IPS-18c (cell line): Measurements from ENCODE around the gene HMX2.

Source experiments
- H3K4me3 ChIP-seq: 2 replicates; pipeline ENCODE4 v1.7.0; 2013; ENCODE audit warnings: low read depth, mild to moderate bottlenecking, low read length, moderate library complexity; ENCODE audit not compliant: insufficient read depth
- H3K9me3 ChIP-seq: one replicate; pipeline ENCODE4 v1.6.1; 2013; ENCODE audit warnings: mild to moderate bottlenecking, low read length, moderate library complexity; ENCODE audit not compliant: control insufficient read depth, insufficient read depth

HMX2 gene

DNA sequence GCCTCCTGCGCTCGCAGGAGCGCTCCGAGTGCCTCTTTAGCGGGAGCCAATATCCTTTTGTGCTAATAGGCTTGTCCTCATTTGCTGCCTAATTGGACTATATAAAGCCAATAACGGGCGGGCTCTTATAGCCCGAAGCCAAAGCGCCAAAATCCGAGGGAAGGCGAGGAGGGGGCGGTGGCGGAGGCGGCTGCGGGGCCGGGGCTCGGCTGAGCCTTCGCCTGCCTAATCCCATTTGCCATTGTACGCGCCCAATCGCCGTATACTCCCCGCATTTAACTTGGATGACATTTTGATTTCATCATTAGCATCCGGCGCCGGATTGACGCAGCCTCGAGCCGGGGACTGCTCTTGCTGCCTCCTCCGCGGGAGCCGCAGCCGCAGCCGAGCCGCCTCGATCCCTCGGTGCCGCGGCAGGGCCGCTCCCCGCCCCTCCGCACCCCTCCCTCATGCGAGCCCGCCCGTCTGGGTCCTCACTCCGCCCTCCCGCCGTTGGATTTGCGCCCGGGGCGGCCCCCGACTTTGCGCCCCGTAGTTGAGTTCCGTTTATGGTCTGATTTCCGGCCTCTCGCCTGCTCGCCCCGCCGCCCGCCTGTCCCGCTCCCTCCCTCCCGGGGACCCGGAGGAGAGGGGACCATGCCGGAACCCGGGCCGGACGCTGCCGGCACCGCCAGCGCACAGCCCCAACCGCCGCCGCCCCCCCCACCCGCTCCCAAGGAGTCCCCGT, 12.4 kb upstream of the HMX2 start, which contains the start of gene HMX3:
Gene HMX3, plus strand, starts transcription at position 556 of the 727 bp plus-strand sequence. Its CDS starts 81 bp downstream, at position 637.
- H3K9me3 ChIP-seq, result no peaks in the 10 kb centered on the region
- peak within 1 kb of the TSS; percentile 46 for H3K4me3 ChIP-seq

DNA sequence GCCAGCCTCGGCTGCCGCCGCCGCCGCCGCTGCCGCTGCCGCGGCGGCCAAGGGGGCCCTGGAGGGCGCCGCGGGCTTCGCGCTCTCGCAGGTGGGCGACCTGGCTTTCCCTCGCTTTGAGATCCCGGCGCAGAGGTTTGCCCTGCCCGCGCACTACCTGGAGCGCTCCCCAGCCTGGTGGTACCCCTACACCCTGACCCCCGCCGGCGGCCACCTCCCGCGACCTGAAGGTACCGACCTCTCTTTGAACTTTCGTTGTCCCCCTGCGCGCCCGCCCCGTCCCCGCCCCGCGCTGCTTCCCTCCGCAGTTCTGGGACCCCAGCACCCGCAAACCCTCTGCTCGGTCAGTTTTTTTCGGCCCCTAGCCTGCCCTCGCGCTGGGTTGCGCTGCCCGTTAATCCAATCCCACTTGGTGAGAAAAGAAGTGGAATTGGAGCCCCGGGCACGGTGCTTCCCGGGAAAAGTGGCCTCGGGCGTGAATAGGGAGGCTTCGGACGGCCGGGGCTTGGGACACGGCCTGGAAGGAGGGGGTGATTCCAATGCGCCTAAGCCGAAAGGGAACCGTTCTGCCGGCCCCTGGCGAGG, 11.6 kb upstream of the HMX2 start:
- peak overlapping the region; percentile 46; the same call in 1 of the 2 replicates for H3K4me3 ChIP-seq
- no peaks in the 10 kb centered on the region for H3K9me3 ChIP-seq

DNA sequence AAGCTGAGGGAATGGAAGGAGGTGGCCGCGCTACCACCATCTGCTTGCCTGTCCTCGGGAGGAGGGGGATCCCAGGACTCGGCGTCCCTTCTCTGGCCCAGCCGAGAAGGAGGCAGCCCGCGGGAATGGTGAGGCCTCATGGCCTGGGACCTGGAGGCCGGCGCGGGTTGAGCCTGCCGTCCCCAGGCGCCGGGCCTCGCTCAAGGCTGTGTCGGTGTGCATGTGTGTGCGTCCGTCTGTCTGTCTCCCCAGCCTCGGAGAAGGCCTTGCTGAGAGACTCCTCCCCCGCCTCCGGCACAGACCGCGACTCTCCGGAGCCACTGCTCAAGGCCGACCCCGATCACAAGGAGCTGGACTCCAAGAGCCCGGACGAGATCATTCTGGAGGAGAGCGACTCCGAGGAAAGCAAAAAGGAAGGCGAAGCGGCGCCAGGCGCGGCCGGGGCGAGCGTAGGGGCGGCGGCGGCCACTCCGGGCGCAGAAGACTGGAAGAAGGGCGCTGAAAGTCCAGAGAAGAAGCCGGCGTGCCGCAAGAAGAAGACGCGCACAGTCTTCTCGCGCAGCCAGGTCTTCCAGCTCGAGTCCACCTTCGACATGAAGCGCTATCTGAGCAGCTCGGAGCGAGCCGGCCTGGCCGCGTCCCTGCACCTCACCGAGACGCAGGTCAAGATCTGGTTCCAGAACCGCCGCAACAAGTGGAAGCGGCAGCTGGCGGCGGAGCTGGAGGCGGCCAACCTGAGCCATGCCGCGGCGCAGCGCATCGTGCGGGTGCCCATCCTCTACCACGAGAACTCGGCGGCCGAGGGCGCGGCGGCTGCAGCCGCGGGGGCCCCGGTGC, 10.9 kb upstream of the HMX2 start:
- H3K4me3 ChIP-seq, result peak overlapping the region; percentile 46
- H3K9me3 ChIP-seq, result no peaks in the 10 kb centered on the region

DNA sequence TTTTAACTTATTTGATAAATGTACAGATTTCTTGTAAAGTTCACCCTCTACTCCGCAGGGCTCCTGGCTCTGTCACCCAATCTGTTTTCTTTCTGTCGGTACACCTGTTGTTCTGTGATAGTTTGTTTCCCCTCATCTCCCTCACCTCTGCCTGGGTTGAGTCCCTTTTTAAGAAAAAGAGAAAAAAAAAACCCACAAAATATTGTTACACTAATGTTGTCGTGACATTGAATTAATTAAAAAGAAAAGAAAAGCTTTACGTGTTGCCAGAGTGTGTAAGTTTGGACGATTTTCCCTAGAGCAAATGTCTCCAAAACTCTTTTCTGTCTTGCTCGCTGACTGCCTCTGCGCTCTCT, 8.8 kb upstream of the HMX2 start:
- Histone ChIP-seq H3K9me3 (no peaks in the 10 kb centered on the region), H3K4me3 (no peak overlapping the region)

DNA sequence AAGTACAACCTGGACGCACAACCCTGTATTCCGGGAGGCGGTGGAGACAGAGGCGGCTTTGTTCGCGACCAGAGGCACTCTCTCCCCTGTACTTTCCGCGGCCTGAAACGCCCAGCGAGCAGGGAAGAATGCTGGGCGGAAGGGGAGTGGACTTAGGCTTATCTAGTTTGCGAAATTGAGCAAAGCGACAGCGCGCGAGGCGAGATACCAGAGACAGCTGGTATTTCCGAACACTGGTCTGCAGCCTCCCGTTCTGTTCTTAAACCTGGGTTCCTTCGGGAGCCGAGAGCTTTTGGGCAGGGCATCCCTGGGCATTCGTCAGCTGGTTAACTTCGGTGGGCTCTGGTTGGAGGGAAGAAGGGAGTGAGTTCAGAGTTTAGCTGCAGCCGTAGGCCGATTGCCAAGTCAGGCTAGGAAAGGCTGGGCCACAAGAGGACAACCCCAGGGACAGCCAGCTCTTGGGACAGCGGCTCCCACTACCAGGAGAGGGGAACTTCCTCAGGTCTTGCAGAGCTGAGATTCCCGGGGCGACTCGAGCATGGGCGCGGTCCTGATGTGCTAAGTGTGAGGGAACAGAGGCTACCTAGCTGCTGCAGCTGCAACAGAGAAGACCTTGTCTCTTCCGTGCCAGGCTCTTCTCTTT, 8.3 kb upstream of the HMX2 start:
- H3K4me3 ChIP-seq, result peak overlapping the region; percentile 26; the same call in 1 of the 2 replicates

DNA sequence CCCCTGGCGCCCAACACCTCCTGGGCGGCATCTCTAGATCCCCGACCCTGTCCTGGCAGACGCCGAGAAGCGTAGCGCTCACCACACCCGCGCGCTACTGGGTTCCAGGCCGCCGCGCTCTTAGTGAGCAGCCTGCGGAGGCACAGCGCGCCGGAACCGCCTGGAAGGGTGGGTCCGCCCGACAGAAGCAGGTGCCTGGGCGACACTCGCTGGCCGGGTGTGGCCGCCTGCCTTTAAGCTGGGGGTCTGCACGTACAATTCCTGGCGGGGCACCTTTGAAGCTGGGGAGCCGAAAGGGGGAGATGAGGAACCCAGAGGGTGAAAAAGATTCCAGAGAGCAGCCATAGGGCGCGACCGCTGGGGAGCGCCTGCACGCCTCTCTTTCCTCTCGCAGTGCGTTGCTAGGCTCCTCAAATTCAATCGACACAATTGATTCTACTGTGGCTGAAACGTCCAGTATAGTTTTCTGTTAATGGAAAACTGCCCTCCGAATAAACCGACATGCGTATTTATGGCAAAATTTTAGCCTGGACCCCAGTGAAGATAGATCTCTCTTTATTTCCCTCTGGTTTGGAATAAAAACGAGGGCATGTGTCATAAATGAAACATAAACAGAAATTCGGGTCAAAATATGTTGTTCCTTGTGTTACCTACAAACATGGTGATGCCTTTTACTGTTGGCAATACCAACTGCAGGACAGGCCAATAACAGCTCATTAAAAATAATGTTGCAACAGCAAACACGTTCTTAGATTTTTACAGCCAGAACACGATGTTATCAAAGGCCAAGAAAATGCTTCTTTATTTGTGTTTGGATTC, 7.6 kb upstream of the HMX2 start:
- Histone ChIP-seq H3K9me3 (no peaks in the 10 kb centered on the region), H3K4me3 (peak overlapping the region; percentile 26; the same call in 1 of the 2 replicates)

More for the DNA sequence above, 8.3 kb upstream of the HMX2 start:
- H3K9me3 ChIP-seq, result no peaks in the 10 kb centered on the region

DNA sequence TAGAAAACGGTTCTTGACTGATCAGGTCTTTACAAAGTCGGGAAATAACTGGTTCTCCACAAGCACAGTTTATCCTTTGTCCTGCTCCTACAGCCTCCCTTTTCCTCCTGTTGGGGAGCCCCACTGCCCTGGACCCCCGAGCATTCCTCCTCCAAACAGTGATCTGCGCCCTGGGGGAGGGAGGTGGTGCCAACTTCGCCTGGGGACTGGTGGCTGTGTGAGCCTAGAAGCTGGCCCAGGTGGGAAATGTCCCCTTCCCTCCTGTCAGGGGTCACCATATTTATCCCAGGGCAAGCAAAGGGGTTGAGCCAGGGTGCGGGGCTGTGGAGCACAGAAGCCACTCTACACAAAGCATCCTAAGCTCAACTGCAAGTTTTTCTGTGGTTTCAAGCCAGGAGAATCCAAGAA, 6.9 kb upstream of the HMX2 start:
- Histone ChIP-seq H3K9me3 (no peaks in the 10 kb centered on the region), H3K4me3 (no peak overlapping the region)

DNA sequence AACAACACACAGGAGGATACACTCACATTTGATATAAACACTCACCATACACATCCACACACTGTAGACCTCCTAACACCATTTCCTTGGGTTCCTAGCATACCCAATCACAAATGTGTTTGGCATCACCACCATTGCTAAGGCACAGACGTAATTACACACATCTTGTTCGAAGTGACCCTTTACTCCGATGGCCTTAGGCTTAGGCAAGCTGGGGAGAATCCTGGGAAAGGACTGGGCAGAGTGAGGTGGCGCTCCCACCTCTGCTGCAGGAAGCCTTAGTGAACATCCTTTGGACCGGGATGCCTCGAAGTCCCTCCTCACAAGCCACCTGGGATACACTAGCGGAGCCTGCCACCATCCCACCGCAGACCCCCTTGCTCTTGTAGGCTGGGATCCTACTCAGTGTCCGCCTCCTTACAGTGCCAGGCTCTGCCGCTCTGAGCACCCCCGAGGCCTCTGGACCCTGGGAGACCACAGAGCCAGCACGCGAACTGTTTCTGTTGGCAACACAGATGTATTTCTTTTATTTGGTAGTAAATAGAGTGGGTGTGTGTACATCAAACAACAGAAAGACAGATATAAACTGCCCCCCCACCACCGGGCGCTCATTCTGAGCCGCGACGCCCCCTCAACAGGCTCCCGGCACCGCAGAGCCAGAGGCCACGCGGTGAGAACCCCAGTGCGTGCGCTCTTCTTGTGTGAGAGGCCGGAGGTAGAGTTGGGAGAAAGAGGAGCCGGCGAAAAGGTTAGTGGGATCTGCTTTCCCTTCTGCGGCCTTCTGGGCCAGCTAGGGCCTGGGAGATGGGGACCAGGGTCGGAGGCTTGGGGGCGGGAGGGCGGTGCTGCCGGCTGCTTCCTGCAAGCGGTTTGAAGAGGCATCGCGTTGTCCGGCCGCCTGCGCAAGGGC, 5.9 kb upstream of the HMX2 start:
- H3K9me3 ChIP-seq, result no peaks in the 10 kb centered on the region
- no peak overlapping the region; the same call in 1 of the 2 replicates for H3K4me3 ChIP-seq

DNA sequence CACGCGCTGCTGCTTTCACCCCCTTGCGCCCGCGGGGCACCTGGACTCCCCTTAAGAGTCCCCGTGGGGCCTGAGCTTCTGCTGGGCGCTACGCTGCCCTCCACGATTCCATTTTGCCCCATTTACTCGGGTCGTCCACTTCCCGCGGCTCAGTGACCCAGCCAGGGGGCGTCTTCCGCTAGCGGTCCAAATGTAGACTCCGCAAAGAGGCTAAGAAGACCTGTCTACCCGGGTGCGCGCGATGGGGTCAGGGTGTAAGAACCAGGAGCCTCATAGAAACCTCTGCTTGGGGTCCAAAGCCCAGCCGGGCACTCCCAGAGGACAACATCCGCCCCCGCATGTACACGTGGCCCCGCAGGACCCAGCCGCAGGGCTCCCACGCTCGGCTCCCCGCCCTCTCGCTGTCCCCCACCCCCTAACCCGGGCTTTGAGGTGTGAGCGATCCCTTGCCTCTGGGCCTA, 5.2 kb upstream of the HMX2 start:
- Histone ChIP-seq H3K4me3 (no peak overlapping the region; the same call in 1 of the 2 replicates), H3K9me3 (peaks cover 2% of the 10 kb centered on the region)

DNA sequence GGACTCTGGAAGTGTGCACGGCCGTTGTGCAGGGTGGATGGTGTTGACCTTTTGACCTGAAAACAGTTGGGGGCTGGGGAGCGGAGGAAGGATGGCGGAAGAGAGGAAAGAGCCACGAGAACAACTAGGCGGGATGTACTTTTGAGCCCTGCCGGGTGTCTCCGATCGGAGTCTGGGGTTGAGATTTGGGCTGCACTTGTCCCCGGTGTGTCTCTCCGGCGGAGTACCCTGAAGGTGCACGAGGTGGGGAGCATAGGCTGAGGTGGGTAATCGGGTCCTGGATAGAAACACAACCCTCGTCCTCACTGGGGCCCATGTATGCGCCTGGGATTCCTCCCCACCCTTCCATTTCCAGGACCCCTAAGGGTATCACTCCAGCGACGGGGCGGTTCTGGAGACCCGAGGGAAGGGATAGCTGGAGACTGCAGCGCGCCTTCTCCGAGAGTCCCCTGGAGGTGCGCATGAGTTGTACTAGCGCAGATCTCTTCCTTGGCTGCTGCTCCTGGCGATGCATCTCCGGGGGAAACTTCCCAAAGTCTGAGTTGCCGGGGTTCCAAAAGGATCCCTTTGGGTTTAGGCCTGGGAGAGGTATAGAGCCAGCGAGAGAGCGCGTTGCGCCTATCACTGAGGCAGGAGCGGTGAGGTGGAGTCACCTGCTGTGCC, 4.6 kb upstream of the HMX2 start:
- peaks cover 2% of the 10 kb centered on the region for H3K9me3 ChIP-seq
- no peak overlapping the region for H3K4me3 ChIP-seq

DNA sequence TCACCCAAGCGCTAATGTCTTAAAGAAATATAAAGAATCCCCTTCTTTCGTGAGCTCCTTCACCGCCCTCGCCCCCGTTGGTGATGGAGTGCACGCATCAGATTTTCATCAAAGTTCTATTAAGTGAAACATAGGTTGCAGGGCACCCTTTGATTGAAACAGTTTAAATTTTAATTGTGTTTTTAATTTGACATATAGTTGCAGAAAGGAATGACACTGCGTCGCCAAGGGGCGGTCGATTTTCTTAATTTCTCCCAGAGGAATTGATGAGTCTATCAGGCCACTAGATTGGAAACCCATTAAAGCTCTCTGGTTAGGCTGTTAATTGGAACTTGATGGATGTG, 4.1 kb upstream of the HMX2 start:
- Histone ChIP-seq H3K4me3 (no peak overlapping the region), H3K9me3 (peaks cover 2% of the 10 kb centered on the region)

DNA sequence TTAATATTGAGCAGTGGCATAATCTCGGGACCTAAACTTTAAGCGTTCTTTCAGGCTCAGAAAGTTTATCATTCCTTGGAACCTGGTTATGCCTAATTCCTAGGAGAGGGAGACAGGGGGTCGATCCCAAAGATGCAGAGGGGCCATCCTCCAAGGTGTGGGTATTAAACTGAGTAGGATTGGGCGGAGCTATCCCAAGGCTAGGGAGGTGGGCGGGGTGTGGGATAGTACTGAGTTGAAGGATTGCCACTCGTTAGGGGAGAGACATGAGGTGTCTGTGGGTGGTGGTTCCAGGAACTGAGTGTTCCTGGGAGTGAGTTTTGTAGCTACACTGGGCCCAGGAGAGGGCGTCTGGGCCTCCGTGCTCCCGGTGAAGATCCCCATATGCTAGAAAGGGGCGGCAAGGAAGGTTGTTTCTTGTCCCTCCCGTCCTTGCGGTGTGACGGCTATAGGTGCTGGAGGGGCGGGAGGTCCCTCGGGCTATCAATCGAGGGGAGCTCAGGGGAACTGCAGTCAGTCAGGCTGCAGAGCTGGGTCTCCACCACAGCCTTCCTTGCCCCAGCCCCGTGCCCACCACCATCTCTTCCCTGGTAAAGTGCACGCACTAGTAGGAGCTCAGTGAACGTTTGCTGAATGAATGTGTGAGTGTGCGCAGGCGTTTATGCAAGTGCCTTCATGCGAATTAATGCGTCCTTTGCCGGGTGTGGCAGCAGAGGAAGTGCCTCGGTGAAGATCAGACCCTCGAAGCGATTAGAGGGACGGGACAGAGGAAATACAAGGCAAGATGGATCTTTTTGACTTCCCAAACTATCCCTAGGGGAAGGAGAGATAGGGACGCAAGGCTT, 3.0 kb upstream of the HMX2 start:
- H3K9me3 ChIP-seq, result peaks cover 6% of the 10 kb centered on the region
- H3K4me3 ChIP-seq, result no peak overlapping the region; the same call in 1 of the 2 replicates

DNA sequence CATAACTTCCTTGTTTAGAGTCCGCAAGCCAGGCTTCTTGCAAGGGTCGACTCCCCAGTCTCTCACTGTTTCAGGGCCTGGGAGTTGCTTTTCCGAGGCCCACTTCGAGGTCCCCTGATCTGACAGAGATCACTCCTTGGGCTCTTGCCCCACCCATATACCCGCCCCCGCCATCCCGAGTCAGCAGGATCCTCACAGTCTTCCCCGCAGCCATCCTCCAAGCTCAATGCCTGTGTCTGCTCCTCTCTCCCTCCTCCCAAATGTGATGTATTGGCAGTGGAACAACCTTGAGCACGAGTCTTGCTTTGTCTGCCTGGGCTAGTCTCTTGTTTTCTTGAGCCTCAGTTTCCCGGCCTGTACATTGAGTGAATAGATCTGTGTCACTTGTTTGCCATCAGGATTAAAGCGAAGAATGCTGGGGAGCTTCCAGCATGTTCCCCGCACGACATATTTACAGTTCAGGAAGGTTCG, 2.4 kb upstream of the HMX2 start:
- Histone ChIP-seq H3K9me3 (peaks cover 6% of the 10 kb centered on the region), H3K4me3 (no peak overlapping the region)

DNA sequence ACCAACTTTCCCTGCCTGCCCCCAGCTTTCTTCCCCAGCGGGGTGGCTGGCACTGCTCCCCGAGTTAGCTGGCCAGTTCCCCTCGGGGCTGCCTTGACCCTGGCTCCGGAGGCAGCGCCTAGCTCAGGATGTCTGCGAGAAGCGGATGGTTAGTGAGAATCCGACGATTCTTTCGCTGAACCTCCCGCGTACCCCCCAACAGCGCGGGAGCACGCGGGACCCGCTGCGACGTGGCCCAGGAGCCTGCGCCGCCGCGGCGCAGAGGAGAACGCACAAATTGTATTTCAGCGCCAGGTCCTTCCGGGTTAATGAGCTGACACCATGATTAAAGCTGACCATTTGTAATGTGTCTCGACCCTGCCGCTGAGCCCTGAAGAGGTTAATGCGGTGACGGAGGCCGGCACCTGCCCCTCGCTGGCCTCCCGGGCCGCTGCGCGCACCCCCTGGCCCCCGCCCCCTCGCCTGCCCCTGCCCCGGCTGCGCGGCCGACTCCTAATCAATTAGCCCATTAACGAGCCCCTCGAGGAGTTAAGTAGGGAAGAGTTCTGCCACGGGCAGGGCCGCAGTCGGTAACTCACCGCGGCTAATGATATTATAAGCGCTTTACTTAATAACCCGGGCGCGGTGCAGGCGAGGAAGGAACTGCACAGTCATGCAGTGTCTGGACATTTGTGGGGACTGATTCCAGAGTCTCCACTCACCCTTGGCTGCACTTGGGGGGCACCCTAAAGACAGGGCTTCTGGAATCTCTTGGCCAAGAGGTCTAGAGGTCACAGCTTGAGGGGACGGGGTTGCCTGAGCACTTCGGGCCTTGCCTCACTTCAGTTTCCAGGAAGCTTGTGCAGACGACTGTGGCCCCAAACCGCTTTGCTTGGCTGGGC, 1.7 kb upstream of the HMX2 start:
- Histone ChIP-seq H3K9me3 (peaks cover 6% of the 10 kb centered on the region), H3K4me3 (no peak overlapping the region)
